ENCODE measurements around the gene SLC13A2.
"Not testable (repeated sequence)": the region's sequence is repeated elsewhere in the genome, so short reads cannot be mapped to it uniquely, and the experiment has no call there.

Gene SLC13A2, protein sequence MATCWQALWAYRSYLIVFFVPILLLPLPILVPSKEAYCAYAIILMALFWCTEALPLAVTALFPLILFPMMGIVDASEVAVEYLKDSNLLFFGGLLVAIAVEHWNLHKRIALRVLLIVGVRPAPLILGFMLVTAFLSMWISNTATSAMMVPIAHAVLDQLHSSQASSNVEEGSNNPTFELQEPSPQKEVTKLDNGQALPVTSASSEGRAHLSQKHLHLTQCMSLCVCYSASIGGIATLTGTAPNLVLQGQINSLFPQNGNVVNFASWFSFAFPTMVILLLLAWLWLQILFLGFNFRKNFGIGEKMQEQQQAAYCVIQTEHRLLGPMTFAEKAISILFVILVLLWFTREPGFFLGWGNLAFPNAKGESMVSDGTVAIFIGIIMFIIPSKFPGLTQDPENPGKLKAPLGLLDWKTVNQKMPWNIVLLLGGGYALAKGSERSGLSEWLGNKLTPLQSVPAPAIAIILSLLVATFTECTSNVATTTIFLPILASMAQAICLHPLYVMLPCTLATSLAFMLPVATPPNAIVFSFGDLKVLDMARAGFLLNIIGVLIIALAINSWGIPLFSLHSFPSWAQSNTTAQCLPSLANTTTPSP

GRCh38 chr17:28473542-28473941, at the start of gene SLC13A2:
SLC13A2 (plus strand) TSS chr17:28473644; CDS start chr17:28473713, 69 bp downstream.
- no peak for DNase-seq (ENCODE audit: low read depth)

DNA sequence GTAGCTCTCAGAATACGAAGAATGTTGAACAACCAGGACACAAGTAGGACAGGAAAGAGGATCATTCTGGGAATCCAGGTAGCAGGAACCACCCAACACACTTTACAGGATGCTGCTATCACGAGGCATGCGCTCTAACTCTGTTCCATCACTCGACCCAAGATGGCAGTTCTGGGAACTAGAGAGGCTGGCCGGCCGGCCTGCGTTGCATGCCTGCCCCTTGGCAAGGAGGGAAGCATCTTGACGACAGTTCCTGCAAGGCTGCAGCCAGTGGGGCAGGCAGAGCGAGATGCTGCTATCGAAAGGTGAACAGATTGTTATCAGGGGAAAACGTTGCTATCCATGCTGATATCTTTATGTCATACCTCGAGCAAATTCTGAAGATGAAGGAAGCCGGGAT, 48.2 kb upstream of the SLC13A2 start:
- no peak for DNase-seq (ENCODE audit: low read depth)

DNA sequence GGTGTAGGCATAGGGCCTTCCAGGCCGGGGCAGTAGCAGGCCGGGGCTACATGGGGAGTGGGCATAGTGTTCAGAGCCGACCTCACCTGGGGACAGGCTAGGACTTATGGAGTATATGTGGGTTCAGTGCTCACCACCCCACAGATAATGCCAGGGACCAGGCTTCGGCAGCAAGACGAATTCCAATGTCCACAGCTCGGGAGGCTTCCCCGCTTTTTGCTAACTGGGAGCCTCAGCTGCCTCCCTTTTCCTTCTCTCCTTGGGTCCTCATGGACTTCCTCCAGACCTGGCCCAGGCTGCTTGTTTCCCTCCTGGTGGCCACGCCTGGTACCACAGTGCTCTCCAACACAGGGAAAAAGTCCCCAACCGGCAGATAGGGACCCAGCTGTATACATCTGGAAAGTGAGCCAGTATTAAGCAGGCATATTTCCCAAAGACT, 47.3 kb upstream of the SLC13A2 start:
- no peak for DNase-seq (ENCODE audit: low read depth)

- no peak for DNase-seq (ENCODE audit: low read depth)
Observed at GRCh38 chr17:28427371-28427770, 46.1 kb upstream of the SLC13A2 start.

- DNase-seq (ENCODE audit: low read depth) = not testable (repeated sequence)
Observed at GRCh38 chr17:28427982-28428381, 45.5 kb upstream of the SLC13A2 start.

- no peak for DNase-seq (ENCODE audit: low read depth)
Observed at GRCh38 chr17:28433721-28434120, 39.7 kb upstream of the SLC13A2 start.

GRCh38 chr17:28434326-28434725, 39.1 kb upstream of the SLC13A2 start:
- DNase-seq (ENCODE audit: low read depth) = not testable (repeated sequence)

DNA sequence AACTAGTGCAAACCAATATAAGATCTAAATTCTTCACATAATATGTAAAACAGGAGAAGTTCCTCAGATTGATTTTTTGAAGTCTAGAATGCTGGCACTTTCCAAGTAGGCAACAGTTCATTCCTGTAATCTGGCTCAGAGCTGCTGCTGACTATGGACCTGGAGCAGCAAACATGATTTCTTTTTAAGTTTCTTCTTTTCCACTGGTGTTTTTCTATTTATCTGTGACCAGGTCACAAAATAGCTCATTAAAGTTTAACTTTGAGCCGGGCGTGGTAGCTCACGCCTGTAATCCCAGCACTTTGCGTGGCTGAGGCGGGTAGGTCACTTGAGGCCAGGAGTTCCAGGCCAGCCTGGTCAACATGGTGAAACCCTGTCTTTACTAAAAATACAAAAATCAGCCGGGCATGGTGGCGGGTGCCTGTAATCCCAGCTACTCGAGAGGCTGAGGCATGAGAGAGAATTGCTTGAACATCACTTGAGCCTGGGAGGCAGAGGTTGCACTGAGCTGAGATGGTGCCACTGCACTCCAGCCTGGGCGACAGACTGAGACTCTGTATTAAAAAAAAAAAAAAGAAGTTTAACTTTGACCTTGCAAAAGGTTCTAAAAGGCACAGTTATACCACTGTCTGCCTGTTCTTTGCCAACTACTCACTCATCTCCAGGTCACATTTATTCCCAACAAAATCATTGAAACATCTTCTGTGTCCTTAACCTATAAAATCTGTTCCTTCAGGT, 29.4 kb upstream of the SLC13A2 start:
- DNase-seq (ENCODE audit: low read depth) = no peak

- DNase-seq (ENCODE audit: low read depth) = no peak
Observed at GRCh38 chr17:28446716-28447395, 26.6 kb upstream of the SLC13A2 start.

DNA sequence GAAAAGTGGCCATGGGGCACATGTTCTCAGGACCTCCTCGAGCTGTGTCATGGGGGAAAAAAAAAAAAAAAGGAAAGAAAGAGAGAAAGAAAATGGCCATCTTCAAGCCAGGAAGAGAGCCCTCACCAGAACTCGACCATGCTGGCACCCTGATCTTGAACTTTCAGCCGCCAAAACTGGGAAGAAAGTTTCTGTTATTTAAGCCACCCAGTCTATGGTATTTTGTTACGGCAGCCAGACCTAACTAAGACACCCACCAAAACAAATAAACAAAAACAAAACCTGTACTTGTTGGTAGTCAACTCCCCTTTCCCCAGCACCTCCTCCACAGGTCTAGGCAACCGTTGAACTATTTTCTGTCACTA, 26.1 kb upstream of the SLC13A2 start:
- no peak for DNase-seq (ENCODE audit: low read depth)

- no peak for DNase-seq (ENCODE audit: low read depth)
Observed at GRCh38 chr17:28449859-28450258, 23.6 kb upstream of the SLC13A2 start.

DNA sequence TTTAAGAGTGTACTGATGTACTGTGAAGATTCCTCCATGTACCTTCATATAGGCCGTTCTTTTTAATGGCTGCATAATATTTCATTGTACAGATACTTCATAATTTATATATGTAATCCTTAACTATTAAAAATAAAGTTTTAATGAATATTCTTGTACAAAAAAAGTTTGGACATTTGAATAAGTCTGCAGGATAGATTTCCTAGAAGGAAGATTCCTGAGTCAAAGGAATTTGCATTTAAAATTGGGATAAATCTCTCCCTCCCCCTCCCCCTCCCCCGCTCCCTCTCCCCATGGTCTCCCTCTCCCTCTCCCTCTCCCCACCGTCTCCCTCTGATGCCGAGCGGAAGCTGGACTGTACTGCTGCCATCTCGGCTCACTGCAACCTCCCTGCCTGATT, 15.6 kb upstream of the SLC13A2 start:
- no peak for DNase-seq (ENCODE audit: low read depth)

- not testable (repeated sequence) for DNase-seq (ENCODE audit: low read depth)
Observed at GRCh38 chr17:28458881-28459280, 14.6 kb upstream of the SLC13A2 start.

GRCh38 chr17:28460901-28461300, 12.5 kb upstream of the SLC13A2 start:
- no peak for DNase-seq (ENCODE audit: low read depth)

DNA sequence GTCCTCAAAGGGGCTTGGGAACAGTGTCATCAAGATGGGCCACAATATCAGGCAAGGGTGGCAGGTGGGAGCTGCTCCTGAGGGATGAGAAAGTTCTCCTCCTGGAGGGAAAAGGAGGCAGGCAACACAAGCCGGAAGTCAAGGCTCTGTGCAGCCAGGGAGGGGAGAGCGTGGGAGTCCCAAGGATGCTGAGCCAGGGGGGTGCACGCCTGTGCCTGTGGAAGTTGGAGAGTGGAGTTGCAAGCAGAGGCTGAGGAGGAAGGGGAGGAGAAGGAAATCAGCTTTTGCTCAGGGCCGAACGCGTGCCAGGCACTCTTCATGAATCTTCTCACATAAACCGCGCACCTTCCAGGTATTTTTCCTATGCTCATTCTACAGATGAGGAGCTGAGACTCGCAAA, 7.4 kb upstream of the SLC13A2 start:
- DNase-seq (ENCODE audit: low read depth) = no peak

DNA sequence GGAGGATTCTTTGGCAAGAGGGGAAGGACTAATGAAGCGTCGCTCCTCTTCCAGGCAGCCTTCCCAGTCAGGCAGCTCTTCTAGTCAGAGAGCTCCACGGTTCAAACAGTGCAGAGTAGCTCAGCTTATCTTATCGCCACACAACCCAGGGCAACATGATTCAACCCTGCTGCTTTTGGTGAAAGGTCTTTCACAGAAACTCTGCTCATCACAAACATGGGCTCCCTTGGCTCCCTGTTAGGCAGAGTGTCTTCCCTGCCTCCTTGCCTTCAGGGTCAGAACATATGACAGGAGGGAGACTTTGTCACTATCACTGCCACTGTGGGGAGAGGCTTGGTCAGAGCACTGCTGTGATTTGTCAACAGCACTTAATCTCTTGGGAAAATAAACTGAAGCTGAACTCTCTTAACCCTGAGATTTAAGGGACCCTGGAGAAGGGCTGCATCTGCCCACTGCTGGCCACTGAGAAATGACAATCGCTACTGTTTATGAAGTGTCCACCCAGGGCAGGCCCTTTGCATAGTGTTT, 6.9 kb upstream of the SLC13A2 start:
- DNase-seq (ENCODE audit: low read depth) = no peak

DNA sequence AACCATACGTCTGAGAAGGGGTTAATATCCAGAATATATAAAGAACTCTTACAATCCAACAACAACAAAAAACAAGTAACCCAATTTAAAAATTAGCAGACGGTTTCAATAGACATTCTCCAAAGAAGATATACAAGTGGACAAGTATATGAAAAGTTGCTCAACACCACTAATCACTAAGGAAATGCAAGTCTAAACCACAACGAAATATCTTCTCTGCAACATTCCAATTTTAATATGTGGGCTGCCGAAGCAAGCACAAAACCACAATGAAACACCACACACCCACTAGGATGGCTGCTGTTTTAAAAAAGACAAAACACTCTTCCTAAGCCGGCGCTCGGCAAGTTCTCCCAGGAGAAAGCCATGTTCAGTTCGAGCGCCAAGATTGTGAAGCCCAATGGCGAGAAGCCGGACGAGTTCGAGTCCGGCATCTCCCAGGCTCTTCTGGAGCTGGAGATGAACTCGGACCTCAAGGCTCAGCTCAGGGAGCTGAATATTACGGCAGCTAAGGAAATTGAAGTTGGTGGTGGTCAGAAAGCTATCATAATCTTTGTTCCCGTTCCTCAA, 5.9 kb upstream of the SLC13A2 start:
- no peak for DNase-seq (ENCODE audit: low read depth)

GRCh38 chr17:28468033-28468735, 5.3 kb upstream of the SLC13A2 start:
- not testable (repeated sequence) for DNase-seq (ENCODE audit: low read depth)

DNA sequence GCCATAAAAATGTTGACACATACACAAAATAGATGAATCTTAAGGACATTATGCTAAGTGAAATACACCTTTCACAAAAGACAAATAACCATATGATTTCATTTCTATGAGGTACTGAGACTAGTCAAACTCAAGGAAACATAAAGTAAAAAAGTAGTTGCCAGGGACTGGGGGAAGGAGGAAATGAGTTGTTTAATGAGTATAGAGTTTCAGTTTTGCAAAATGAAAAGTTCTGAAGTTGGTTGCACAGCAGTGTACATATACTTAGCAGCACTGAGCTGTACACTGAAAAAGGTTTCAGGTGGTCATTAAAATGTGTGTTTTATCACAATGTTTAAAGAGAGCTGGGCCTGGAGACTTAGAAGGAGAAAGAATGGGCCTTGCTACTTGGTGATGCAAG, 4.7 kb upstream of the SLC13A2 start:
- no peak for DNase-seq (ENCODE audit: low read depth)

DNA sequence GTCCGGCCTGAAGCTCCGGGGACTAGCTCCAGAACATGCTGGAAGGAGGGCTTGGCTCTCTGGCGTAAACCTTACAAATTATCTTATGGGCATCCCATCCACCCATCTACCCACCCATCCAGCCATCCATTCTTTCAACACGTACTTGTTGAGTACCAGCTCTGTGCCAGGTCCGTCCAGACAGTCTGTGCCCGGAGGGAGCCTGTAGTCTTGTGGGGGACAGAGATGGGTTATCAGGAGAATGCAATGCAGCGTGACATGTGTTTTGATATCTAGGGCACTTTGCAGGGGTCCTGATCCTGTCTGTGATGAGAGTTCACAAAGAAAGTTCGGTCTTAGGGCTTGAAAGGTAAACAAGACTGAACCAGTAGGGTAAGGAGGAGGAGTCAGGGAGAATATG, 4.1 kb upstream of the SLC13A2 start:
- DNase-seq (ENCODE audit: low read depth) = no peak

DNA sequence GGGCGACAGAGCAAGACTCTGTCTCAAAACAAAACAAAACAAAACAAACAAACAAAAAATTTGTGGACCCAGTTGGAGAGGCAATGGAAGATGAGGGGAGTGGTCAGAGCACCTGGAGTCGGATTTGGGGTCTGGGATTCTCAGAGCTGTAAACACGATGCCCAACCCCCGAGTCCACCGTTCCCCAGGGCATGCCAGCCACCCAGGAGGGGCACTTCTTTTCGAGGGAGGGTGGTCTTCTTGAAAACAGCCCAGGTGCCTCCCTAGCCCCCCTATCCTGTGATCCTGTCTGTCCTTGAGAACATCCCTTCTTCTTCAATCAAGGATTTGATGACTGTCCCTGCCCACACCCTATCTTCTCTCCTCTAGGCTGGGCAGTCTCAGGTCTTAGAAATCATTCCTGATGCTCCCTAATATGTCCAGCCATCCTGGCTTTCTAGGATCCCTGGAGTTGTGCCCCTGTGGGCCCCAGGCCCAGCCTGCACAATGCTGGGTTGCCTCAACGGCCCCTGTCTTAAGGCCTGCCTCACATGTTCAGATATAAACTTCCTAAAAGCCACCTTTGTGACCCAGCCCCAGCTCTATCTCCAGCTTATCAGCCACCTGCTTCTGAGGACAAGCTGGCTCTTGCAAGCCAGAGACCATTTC, 3.1 kb upstream of the SLC13A2 start:
- DNase-seq (ENCODE audit: low read depth) = no peak
